LNCaP clone FGC (cell line): ENCODE measurements around the gene ANKRD60.

Experiments
- DNase-seq: peaks from one replicate; pipeline ENCODE4 v3.0.0-alpha.2; 2011; ENCODE audit warnings: low read depth
- H3K4me3 ChIP-seq: 2 replicates; pipeline ENCODE4 v1.5.1; 2011; ENCODE audit warnings: mild to moderate bottlenecking, low read depth, low read length, control low read depth
- TF ChIP-seq, protein P1 (sequence below): IDR thresholded peaks from 2 replicates; pipeline ENCODE4 v1.5.1; 2012; ENCODE audit warnings: mild to moderate bottlenecking; ENCODE audit not compliant: control insufficient read depth, insufficient read depth; ENCODE audit errors: extremely low read depth

The ANKRD60 gene

DNA sequence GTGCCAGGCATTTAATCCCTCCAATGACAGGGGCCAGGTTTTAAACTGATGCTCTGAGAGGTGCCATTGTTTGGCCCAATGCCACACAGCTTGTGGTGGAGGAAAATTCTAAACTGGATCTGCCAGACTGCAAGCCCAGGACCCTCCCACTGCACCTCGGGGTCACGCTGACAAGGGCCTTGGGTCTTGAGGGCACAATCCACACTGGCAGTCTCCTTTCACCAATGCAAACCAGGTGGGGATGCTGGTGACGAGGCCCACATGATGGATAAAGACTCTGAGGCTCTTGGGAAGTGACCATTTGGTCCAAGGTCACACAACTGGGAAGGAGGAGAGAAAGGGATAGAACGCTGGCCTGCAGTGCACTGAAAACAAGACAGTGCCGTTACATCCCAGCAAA lies 14.7 kb downstream of the ANKRD60 start:
- no peak for DNase-seq
- no peak overlapping the region for H3K4me3 ChIP-seq
- TF ChIP-seq, protein P1, sequence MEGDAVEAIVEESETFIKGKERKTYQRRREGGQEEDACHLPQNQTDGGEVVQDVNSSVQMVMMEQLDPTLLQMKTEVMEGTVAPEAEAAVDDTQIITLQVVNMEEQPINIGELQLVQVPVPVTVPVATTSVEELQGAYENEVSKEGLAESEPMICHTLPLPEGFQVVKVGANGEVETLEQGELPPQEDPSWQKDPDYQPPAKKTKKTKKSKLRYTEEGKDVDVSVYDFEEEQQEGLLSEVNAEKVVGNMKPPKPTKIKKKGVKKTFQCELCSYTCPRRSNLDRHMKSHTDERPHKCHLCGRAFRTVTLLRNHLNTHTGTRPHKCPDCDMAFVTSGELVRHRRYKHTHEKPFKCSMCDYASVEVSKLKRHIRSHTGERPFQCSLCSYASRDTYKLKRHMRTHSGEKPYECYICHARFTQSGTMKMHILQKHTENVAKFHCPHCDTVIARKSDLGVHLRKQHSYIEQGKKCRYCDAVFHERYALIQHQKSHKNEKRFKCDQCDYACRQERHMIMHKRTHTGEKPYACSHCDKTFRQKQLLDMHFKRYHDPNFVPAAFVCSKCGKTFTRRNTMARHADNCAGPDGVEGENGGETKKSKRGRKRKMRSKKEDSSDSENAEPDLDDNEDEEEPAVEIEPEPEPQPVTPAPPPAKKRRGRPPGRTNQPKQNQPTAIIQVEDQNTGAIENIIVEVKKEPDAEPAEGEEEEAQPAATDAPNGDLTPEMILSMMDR, result no peak

DNA sequence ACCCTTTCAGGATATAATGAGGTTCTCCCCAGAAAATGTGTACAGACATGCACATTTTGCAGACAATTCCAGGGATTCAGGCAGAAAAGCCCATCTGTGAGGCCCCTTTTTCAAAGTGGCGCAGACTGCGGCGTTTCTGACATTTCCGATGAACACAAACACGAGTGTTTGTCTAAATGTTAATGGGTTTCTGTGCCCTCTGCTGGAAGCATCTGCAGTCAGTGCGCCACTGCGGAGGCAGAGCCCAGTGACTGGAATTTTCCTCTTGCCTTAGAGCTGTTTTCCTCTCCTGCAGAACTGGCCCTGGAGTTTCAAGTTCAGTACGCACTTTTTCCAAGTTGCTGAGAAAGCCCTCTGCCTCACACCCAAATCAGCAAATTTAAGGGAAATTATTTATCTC lies 15.3 kb downstream of the ANKRD60 start:
- TF ChIP-seq, protein P1, result no peak
- no peak overlapping the region for H3K4me3 ChIP-seq
- no peak for DNase-seq

DNA sequence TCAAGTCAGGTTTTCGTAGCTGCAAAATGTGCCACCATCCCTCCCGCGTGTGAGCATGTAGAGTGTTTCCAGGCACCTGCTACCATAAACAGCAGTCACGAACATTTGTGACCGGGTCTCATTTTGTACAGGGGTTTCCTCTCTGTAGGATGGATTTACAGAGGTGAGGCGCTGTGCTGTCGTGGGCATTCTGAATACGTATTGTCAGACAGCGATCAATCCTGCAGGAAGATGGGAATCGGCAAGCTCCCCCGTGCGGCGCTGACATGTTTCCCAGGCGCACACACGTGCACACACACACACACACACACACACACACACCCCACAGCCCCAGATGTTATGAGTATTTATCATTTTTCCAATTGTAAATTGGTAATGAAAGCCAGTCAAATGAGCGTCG lies 15.8 kb downstream of the ANKRD60 start:
- no peak overlapping the region for H3K4me3 ChIP-seq
- no peak for DNase-seq

DNA sequence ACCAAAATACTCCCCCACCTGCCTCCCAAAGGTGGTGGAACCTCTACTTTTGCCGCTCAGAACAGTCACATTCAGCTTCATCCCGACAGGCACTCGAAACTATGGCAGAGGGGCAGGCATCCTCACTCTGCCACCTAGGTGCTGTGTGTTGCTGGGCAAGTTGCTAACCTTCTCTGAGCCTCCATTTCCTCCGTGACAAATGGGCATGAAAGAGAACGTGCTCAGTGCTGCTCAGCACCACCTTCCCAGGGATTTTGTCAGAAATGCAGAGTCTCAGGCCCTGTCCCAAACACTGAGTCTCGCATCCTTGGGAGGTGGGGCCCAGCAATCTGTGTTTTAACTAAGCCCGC lies 18.1 kb downstream of the ANKRD60 start:
- H3K4me3 ChIP-seq, result no peak overlapping the region
- no peak for DNase-seq
- TF ChIP-seq, protein P1, result no peak

More for the DNA sequence above, 15.8 kb downstream of the ANKRD60 start:
- TF ChIP-seq, protein P1, result no peak

DNA sequence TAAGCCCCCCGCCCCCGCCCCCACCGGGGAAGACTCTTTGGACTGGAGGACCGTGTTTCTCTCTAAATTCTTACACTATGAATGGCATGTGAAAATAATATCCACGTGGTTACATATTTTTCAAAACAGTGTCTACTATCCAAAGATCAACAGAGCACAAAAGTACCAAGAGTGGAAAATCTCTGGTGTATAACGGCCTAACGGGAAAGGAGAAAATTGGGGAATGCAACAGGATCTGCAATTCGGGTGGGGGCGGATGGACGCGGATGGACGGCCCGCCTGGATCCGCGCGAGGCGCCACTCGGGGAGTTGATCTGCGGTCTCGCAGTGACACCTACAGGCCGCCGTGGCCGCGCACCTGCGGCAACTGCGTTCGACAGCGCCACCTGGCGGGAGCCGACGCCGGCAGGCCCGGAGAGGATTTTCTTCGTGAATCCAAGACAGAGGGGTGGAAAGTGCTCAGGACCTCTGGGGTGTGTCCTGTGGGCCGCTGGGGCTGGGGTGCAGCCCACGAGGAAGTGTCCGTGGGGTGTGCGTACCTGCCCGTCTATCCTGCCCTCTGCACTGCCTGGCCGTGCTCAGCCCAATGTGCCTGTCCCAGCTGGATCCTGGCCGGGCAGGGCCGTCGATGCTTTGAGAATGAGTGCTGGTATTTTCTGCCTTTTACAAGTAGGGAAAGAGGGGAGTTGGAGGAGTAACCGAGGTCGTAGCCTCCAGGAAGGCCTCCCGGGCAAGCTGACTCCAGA lies 18.6 kb downstream of the ANKRD60 start:
- TF ChIP-seq, protein P1, result peak; percentile 100
- DNase-seq, result no peak
- no peak overlapping the region for H3K4me3 ChIP-seq

DNA sequence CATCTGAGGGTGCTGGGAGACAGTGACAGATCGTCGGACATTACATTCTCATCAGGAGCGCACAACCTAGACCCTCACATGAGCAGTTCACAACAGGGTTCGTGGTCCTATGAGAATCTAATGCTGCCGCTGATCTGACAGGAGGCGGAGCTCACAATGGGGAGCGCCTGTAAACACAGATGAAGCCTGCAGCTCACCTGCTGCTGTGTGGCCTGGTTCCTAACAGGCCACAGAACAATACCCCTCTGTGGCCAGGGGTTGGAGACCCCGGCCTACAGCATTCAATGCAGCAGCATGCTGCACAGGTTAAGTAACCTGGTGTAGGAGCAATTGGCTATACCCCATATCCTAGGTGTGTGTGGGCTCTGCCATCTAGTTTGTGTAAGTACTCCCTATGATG lies 19.5 kb downstream of the ANKRD60 start:
- DNase-seq, result no peak
- H3K4me3 ChIP-seq, result no peak overlapping the region
- TF ChIP-seq, protein P1, result no peak

GRCh38 chr20:58205850-58206249 lies 22.6 kb downstream of the ANKRD60 start:
- TF ChIP-seq, protein P1, result no peak
- no peak overlapping the region for H3K4me3 ChIP-seq
- no peak for DNase-seq
